Hepatocyte (in vitro differentiated cells): ENCODE data around the gene PGM2L1.

Experiments
- CTCF ChIP-seq: fragments of 200-600 bp; sonication (generic); IDR thresholded peaks from 2 replicates; pipeline ENCODE4 v1.5.1; 2016; ENCODE audit warnings: antibody characterized with exemption, mild to moderate bottlenecking; ENCODE audit not compliant: poor library complexity
- EZH2 ChIP-seq: fragments of 200-600 bp; sonication (generic); IDR thresholded peaks from 2 replicates; pipeline ENCODE4 v1.6.1; 2016; ENCODE audit warnings: antibody characterized with exemption, mild to moderate bottlenecking, borderline replicate concordance
- EZH2phosphoT487 ChIP-seq: fragments of 200-600 bp; sonication (generic); IDR thresholded peaks from one replicate; pipeline ENCODE4 v1.6.1; 2018; ENCODE audit warnings: antibody characterized with exemption, mild to moderate bottlenecking, low read depth, moderate library complexity; ENCODE audit not compliant: unreplicated experiment, severe bottlenecking

GRCh38 chr11:74390697-74391096, 7.5 kb downstream of the PGM2L1 start:
- TF ChIP-seq EZH2, result no peak
- no peak for TF ChIP-seq CTCF
- TF ChIP-seq EZH2phosphoT487, result no peak
